ENCODE results near the gene SLC25A53.
A peak's percentile ranks its signal among the peaks of the same experiment; 100 is the strongest.

The SLC25A53 gene

DNA sequence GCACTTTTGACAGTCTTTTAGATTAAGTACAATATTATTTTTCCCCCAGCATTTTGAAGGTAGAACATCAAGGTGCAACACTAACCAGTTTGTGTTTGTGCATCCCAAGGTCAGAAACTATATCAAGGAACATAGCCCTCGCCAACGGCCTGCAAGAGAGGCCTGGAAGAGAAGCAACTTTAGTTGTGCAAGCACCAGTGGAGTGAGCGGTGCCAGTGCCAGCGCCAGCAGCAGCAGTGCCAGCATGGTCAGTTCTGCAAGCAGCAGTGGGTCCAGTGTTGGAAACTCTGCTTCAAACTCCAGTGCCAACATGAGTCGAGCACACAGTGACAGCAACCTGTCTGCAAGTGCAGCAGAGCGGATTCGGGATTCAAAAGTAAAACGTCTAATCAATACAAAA lies 31.1 kb upstream of the SLC25A53 start:
- TF ChIP-seq, protein P1, sequence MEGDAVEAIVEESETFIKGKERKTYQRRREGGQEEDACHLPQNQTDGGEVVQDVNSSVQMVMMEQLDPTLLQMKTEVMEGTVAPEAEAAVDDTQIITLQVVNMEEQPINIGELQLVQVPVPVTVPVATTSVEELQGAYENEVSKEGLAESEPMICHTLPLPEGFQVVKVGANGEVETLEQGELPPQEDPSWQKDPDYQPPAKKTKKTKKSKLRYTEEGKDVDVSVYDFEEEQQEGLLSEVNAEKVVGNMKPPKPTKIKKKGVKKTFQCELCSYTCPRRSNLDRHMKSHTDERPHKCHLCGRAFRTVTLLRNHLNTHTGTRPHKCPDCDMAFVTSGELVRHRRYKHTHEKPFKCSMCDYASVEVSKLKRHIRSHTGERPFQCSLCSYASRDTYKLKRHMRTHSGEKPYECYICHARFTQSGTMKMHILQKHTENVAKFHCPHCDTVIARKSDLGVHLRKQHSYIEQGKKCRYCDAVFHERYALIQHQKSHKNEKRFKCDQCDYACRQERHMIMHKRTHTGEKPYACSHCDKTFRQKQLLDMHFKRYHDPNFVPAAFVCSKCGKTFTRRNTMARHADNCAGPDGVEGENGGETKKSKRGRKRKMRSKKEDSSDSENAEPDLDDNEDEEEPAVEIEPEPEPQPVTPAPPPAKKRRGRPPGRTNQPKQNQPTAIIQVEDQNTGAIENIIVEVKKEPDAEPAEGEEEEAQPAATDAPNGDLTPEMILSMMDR (conservative IDR thresholded peaks at IDR 0.05), result no peak
- TF ChIP-seq ZFX (IDR thresholded peaks at IDR 0.05), result no peak

DNA sequence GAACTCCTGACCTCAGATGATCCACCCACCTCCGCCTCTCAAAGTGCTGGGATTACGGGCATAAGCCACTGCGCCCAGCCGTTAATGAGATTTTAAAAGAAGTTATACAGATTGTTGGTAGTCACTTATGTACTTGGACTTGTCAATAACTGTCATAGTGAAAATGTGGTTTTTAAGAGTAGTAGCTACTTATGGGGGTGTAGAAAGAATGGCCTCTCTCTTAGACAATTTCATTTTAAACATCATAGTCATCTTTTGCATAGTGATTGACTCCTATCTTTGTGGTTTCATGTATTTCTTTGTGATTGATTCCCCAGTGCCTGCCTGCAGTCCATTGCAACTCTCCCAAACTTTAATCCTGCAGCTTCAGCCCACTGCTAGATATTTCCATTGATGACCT lies 26.9 kb upstream of the SLC25A53 start:
- H3K27ac ChIP-seq, result no peak overlapping the region
- TF ChIP-seq, protein P1 (conservative IDR thresholded peaks at IDR 0.05), result no peak
- no peak for TF ChIP-seq ZFX (IDR thresholded peaks at IDR 0.05)

More for the DNA sequence above, 31.1 kb upstream of the SLC25A53 start:
- no peak overlapping the region for H3K27ac ChIP-seq

DNA sequence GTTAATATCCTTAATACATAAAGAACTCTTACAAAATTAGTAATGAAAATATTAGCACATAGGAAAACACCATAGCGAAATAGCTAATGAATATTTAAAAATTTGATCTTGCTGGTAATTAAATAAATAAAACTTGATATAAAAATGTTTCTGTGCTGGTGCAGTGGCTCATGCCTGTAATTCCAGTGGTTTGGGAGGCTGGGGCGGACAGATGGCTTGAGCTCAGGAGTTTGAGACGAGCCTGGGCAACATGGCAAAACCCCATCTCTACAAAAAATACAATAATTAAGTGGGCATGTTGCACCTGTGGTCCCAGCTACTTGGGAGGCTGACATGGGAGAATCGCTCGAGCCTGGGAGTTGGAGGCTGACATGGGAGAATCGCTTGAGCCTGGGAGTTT lies 17.0 kb upstream of the SLC25A53 start:
- TF ChIP-seq, protein P1 (conservative IDR thresholded peaks at IDR 0.05), result no peak
- no peak for TF ChIP-seq ZFX (IDR thresholded peaks at IDR 0.05)
- H3K27ac ChIP-seq, result no peak overlapping the region

DNA sequence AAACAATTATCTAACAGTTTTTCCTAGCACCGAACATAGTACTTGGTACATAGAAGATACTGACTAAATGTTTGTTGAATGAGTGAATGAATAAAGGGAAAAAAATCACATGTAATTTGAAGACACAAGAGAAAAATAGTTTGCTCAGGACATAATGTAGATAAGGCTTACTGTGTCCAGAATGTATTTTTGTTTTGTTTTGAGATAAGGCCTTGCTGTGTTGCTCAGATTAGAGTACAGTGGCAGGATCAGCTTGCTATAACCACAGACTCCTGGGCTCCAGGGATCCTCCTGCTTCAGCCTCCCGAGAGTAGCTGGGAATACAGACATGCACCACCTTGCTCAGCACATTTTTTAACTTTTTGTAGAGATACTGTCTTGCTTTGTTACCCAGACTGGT lies 16.0 kb upstream of the SLC25A53 start:
- H3K27ac ChIP-seq, result no peak overlapping the region
- no peak for TF ChIP-seq ZFX (IDR thresholded peaks at IDR 0.05)
- TF ChIP-seq, protein P1 (conservative IDR thresholded peaks at IDR 0.05), result no peak

DNA sequence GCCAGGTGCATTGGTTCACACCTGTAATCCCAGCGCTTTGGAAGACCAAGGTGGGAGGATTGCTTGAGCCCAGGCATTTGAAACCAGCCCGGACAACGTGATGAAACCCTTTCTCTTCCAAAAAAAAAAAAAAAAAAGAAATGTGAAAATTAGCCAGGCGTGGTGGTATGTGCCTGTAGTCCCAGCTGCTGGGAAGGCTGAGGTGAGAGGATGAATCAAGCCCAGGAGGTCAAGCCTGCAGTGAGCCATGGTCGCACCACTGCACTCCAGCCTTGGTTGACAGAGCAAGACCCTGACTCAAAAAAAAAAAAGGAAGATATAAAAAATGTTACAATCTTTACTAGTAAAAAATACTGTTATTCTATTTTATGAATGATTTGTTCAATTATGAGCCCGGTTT lies 15.3 kb upstream of the SLC25A53 start:
- H3K27ac ChIP-seq, result no peak overlapping the region
- TF ChIP-seq ZFX (IDR thresholded peaks at IDR 0.05), result no peak
- TF ChIP-seq, protein P1 (conservative IDR thresholded peaks at IDR 0.05), result no peak

DNA sequence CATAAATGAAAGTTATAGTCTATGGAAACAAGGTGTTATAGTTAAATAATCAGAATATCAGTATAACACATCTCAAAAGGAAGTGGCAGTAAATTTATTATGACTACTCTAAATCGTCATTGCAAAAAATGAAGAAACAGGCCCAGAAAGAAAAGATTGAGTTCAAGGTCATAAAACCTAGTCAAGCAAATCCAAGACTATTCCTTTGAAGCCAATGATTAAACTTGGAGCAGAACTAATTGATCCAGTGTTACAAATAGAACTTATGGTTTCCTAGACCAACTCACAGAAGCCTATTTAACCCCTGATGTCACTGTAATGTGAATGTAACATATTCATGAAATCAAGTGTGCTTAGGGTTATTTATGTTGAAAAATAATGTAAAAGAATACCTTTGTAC lies 11.3 kb upstream of the SLC25A53 start:
- no peak overlapping the region for H3K27ac ChIP-seq
- TF ChIP-seq, protein P1 (conservative IDR thresholded peaks at IDR 0.05), result no peak
- TF ChIP-seq ZFX (IDR thresholded peaks at IDR 0.05), result no peak

DNA sequence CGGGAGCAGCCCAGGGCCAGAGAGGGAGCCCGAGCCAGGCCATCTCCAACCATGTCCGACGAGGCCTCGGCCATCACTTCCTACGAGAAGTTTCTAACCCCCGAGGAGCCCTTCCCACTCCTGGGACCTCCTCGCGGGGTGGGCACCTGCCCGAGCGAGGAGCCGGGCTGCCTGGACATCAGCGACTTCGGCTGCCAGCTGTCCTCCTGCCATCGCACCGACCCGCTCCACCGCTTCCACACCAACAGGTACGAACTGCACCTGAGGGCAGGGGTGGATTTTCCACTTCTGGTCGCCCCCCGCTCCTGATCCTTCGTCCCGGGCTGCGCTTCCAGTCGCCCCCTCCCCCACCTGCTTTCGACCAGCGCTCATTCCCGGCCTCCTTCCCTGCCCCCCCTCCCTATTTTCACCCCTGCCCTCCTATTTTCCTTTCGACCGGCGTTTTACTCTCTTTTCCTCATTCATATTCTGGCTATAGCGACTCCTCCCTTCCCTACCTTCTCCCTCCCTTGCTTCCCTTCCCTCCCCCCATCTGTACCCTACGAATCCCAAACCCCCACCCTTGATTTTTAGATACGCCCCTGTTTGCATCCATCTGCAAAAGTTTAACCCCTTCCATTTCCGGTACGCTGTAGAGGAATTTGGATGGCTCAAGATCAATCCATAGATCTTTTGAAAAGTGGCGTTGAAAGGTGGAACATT lies 10.1 kb upstream of the SLC25A53 start:
- TF ChIP-seq, protein P1 (conservative IDR thresholded peaks at IDR 0.05), result no peak
- peak; percentile 38 for TF ChIP-seq ZFX (IDR thresholded peaks at IDR 0.05)
- H3K27ac ChIP-seq, result peak overlapping the region; percentile 94
